GM23248 (cell line): ENCODE results near the gene RAB14.

ENCODE experiments used
- EZH2 ChIP-seq: fragments of 200-600 bp; sonication (generic); IDR thresholded peaks from 2 replicates; pipeline ENCODE4 v1.6.1; 2018; ENCODE audit warnings: antibody characterized with exemption, mild to moderate bottlenecking; ENCODE audit not compliant: insufficient read depth, poor library complexity, severe bottlenecking
- EZH2phosphoT487 ChIP-seq: fragments of 200-600 bp; sonication (generic); IDR thresholded peaks from 2 replicates; pipeline ENCODE4 v1.6.1; 2018; ENCODE audit warnings: antibody characterized with exemption, moderate library complexity, mild to moderate bottlenecking, low read depth; ENCODE audit not compliant: insufficient read depth

- TF ChIP-seq EZH2 (no peak), EZH2phosphoT487 (no peak)
Observed at GRCh38 chr9:121160025-121160424, 41.6 kb downstream of the RAB14 start.
